GM04504 (cell line): ENCODE measurements around the gene TMEM181.

Experiments used
- DNase-seq: peaks from one replicate; pipeline ENCODE4 v3.0.0-alpha.2; 2012; ENCODE audit warnings: low read depth

TMEM181 gene

DNA sequence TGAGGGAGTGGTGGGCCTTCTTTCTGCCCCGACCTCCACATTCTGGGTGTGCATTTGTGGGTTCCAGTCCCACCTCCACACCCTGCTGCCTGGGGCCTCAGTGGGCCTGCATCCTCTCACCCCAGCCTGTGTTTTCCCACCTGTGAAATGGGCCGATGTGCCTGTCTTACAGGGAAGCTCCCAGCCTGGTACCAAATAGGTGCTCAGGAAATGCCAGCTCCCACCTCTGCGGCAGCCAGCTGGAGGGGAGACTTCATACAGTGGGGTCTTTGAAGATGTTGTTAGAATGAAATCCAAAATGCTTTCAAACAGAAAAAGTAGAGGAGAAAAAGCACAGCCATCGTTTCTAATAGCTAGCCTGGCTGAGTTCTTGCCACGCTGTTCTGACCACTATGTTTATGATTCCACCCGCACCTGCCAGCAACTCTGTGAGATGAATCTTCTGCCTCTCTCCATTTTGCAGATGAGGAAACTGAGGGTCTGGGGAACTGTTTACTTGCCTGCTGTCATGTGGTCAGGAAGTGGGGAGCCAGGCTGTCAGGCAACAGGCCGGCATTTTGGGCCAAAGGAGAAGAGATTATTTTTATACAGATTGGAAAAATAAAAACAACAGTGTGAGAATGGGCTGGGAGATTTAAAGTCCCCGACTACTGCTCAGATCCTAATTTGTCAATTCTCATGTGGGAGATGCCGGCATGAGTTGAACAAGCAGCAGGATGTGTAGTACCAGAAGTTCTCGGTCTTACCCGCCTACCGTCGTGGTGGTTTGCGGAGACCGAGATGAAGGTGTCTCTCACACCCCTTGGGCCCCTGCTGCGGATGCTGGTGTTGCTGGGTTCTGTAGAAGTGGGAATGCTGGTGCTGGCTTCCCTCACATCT, 4.6 kb downstream of the TMEM181 start:
- no peak for DNase-seq

DNA sequence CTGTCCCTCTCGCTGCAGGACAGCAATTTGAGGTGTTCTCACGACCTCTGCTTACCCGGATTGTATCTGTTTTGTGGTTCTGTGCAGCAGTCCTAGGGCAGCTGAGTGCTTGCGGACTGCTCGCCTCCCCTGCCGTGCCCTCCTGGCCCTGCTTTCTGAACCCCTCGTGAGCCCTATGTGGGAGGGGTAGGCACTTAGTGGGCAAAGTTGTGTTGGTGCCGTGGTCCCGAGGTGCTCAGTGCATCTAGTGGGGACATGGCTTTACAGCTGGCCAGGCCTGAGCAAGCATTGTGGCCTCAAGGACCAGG, 5.2 kb downstream of the TMEM181 start:
- DNase-seq: no peak

DNA sequence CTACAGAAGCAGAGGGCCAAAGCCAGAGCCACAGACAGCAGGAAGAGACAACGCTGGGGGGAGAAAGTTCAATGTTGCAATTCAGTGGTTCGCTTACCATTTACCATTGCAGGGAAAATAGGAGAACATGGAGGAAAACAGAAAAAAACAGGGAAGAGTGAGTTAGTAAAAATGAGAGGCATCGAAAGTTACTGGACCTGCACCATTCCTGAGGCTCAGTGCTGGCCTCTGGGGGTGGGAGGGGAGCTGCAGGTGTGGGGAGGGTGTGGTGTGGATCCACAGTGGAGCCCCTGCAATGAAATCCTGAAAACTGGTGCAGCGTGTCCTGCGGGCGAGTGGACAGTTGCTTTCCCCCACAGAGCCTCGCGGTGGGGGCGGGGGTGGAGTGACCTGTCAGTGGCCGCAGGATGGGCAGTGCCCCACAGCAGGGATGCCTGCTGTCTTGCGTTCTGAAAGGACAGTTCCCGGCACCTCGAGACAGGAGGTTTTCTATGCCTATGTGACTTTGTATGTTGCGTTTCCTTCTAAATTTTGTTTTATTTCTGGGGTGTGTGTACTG, 5.7 kb downstream of the TMEM181 start:
- DNase-seq: no peak

DNA sequence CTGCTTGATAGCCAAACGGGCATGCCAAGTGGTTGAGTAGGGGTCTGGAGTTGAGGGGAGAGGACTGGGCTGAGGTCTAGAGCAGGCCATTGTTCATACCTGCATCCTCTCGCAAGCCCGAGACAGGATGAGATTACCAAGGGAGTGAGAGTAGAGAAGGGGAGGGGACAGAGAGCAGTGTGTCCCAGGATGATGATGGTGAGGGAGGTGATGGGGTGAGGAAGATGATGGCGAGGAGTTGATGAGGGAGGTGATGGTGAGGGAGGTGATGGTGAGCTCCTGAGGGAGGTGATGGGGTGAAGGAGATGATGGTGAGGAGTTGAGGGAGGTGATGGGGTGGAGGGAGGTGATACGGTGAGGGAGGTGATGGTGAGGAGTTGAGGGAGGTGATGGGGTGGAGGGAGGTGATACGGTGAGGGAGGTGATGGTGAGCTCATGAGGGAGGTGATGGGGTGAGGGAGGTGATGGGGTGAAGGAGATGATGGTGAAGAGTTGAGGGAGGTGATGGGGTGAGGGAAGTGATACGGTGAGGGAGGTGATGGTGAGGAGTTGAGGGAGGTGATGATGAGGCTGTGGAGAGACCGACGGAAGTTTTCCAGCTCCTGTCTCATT, 6.4 kb downstream of the TMEM181 start:
- DNase-seq: no peak

DNA sequence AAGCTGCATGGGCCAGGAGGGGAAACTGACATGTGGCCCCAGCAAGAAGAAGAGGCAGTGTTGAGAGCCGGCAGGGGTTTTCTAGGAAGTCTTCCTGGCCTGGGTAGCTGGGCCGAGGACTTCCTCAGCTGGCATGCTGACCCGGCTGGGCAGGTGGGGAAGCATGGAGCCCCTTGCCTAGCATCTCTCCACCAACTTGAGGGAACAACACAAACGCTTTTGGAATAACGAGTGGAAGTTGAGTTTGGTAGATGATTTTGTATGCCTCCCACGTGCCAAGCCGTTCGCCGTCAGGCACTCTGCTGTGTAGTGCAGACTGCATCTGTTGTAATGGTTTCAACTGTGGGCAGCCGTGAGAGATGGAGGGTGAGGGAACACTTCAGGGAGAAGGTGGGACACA, 7.3 kb downstream of the TMEM181 start:
- no peak for DNase-seq

DNA sequence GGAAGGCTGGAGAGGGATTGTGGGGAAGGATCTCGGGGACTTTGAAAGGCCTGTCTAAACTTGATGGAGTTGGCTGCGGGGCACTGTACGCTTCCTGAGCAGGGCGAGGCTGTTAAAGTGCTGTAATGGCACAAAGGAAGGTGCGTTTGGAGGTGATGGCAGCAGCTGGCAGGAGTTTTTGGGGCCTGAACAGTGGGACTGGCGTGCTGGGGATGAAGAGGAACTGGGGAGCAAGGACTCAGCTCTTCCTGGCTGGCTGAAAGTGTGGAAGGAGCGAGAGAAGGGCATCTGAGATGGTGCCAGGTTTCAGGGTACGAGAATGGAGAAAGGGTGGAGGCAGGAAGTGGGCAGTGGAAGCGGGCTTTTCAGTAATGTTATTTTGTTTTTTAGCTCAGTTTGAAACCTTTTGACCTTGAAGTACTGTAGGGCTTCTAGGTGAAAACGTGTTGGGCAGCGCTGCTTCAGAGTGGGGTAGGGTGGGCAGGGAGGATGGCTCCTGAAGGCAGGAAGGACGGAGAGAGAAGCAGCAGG, 8.0 kb downstream of the TMEM181 start:
- no peak for DNase-seq

DNA sequence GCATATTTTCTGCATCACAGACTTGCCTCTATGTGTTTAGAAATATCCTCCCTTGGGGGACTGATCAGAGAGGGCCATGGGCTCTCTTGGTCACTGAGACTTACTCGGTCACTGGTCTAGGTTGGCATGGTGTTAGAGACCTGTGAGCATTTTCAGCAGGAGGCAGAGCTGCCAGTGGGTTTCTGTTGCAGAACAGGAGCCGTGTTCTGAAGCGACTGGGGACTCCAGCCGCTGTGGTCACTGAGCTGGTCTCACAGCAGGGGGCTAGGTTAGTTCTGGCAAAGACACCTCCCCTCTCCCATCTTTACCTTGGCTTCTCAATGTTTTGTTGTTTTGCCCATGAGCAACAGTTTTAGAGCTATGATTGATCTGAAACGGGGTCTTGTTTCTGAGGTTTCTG, 8.7 kb downstream of the TMEM181 start:
- DNase-seq: no peak

DNA sequence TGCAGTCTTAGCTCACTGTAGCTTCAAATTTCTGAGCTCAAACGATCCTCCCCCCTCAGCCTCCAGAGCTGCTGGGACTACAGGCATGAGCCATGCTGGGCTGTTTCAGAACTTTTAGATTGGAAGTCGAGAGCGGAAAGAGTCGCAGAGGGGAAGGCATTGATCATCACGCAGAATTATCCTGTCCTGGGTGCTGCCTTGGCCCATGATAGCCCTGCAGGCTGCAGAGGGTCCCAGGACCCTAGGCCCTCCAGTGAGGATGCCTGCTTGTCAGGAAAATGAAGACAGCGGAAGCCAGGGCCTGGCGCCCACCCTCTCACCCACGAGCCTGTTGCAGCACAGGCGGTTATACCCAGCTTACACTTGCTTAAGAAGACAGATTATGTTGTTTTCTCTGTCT, 9.1 kb downstream of the TMEM181 start:
- no peak for DNase-seq

DNA sequence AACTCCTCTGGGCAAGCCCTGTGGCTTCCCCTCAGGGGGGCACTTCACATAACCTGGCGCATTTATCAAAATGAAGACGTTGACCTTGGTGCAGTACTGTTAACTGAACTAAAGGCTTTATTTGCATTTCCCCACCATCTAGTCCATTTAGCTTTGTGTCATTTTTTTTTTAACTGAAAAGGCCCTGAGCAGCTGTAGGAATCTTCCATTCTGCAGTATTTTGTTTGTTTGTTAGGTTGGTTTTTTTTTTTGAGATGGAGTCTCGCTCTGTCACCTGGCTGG, 10.7 kb downstream of the TMEM181 start:
- no peak for DNase-seq

DNA sequence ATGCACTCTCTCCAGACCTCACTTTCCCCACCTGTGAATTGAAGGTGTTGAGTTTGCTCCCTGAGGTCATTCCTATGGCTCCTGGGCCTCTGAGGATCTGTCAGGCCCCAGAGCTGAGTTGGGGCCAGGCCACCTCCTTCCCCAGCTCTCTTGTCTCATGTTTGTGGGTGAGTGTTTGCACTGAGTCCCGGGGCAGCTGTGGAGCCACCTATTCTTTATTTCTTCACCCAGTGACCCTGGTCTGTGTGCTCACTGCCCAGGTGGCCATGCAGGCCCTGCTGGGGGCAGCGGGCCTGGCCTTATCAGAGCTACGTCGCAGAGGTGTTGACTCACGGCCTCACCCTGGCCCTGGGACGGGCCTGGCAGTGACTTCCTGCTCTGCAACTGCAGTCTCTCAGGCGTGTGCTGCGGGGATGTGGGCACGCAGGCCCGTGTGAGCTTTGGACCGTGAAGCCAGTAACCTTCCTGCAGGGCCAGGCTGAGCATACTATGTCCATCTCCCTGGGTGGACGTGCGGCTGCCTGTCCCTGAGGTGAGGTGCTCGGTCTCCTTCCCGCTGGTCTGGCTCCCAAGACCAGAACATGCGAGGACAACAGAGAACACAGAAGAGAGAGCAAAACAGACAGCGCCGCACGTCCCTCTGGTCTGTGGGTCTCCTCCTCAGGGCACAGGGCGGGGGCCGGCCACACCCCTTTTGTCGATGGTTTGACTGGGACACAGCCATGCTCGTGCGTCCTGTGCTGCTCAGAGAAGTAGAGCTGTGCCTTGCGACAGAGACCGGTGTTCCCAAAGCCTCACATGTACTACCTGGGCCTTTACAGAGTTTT, 12.1 kb downstream of the TMEM181 start:
- no peak for DNase-seq

DNA sequence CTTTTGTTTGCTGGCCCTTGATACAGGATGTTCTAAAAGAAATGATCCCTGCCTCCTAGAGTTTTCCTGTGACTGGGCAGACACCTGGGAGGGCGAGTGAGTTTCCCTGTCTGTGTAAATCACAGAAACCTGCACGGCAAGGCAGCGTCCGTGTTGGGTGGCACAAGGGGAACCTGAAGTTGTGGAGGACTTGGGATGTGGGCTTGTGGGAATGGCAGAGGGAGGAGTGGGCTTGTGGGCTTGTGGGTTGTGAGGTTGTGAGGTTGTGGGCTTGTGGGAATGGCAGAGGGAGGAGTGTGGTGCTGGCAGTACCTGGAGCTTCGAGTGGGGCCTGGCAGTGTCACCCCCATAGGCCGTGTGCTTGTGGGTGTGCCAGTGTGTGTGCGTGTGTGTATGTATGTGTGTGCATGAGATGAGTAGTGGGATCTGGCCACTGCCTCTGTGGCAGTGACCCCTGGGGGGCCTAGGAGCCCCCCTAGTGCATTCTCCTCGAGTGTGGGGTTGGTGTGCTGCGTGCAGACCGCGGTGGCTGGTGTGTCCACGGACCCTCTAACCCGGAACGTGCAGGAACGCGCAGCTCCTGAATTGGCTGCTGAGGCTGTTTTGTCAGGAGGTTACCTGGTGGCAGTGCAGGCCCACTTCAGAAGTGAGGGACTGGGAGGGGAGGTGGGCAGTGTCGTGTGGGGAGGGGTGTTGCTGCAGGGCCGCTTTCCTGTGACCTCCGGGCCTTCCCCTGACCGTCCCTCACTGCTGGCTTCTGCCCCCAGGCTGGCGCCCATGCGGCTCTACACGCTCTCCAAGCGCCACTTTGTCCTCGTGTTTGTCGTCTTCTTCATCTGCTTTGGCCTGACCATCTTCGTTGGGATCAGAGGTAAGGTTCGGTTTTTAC, 13.0 kb downstream of the TMEM181 start:
- DNase-seq: no peak

DNA sequence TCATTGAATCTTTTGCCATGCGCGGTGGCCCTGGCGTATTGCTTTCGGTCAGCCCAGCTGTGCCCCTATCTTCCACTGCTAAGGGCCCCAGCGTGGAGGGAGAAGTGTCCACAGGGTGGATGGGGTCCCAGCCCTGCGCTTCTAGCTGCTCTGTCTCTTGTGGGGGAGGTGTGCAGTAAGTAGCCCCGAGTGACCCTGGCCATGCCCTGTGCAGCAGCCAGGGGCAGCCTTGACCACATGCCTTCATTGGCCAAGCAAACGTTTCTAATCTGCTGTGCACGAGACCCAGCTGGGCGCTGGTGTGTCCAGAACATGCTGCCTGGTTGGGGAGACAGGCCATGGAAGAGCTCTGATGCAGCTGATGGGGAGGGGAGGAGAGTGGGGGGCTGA, 13.6 kb downstream of the TMEM181 start:
- DNase-seq: no peak

DNA sequence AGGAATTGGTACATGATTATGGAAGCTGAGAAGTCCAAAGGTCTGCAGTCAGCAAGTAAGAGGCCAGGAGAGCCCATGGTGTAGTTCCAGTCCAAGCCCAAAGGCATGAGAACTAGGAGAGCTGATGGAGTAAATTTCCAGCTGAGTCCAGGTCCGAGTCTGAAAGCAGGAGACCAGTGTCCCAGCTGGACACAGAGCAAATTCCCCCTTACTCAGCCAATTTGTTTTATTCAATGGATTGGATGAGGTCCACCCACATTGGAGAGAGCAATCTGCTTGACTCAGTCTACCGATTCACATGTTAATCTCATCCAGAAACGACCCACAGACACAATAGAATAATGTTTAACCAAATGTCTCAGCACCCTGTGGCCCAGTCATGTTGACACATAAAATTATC, 14.9 kb downstream of the TMEM181 start:
- DNase-seq: no peak

DNA sequence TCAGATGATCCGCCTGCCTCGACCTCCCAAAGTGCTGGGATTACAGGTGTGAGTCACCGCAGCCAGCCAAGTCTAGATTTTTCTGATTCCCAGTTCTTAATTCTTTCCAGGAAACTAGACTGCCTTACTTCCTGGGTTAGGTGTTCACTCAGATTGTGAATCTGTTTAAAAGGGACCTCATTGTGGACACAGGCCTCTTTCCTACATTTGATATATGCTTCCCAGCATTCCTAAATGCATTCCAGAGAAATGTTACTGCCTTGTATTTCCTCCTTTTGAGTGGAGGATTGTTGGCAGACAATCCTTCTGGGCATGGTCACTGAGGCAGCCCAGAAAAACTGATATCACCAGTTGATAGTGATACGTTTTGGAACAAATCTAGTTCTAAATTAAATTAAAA, 15.7 kb downstream of the TMEM181 start:
- DNase-seq: no peak

DNA sequence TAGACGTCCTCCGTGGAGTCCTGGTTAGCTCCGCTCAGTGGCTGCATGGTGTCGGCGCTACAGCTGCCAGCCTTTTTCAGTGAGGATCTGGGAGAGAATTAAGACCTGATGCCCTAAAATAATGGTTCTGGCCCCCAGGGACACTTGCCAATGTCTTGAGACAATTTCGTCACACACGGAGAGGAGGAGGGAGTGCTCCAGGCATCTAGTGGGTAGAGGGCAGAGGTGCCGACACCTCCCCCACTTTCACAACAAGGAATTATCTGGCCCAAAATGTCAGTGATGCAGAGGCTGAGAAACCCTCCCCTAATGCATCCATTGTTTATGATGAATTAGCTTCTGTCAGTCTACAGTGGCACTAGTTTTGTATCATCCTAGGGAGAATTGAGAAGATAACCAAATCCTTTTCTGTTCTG, 24.4 kb downstream of the TMEM181 start:
- DNase-seq: no peak

DNA sequence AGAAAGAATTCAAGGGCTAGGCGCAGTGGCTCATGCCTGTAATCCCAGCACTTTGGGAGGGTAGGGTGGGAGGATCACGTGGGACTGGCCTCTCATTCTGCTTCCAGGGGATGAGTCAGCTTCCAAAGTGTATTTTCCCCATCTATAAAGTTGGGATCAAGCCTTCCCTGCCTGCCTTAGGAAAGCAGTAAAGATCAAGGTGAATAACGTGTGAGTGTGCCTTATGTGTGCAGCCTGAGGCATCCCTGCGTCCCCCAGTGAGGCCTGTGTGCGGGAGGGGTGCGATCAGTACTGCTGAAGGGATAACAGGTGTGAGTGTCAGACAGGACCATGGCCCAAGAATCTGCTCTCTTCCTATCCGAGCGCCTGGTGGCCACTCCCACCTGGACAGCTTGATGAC, 26.8 kb downstream of the TMEM181 start:
- DNase-seq: no peak

DNA sequence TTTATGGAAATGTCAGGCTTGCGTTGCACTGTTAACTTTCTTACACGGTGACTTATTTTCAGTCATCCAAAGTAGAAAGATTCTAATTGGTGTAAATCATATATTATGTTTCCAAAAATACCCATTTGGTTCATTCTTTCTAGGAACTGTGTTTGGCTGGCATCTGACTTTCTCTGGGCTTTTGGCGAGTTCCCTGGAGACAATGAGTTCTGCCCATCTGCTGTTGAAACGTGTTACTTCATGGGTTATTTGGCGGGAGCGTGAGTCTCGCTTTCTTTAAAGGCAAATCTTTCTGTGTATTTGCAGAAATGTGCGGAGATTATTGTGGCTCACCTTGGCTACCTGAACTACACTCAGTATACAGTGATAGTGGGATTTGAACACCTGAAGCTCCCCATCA, 29.5 kb downstream of the TMEM181 start:
- no peak for DNase-seq

DNA sequence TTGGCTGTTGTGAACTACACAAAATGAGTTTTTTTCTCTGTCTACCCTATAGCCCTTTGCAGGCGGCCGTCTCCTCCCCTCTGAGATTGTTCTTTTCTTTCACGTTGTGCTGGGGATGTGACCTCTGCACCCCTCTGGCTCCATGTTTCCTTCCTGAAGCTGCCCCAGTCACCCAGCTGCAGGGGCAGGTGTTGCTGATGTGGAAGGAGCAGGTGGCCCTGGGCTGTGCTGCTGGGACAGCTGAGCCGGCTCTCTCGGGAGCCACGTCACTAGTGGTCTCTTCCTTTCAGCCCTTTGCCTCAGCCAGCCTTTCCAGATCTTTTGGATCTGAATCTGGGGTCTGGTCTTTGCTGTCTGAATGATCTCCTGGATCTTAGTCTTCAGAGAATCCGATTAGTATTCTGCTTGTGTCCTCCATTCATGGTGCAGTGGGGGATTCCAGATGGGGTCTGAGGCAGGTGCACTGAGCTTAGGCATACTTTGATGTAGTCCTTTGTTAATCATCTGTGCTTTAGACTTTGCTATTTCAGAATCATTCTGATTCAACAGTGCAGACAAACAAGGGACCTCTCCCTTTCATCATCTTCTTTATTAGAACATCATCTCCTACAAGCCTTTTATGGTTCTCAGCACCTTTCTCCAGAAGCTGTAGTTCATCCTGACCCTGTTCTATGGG, 31.4 kb downstream of the TMEM181 start:
- DNase-seq: no peak

DNA sequence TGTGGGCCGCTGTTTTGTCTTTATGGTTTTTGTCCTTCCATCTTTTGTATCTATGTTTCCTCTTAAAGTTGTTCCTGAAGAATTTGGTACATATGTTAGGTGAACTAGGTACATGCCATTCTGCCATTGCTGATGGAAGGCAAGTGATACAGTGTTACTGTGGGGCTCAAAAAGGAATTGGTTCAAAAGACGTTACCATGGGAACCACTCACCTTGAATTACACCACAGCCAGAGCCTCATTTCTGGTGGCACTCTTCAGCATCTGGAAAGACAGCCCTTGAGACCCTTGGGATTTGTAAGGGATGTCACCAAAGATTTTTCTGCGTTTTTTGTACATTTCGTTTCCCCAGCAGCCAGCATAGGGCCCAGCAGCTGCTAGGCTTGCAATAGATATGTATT, 31.9 kb downstream of the TMEM181 start:
- DNase-seq: no peak

DNA sequence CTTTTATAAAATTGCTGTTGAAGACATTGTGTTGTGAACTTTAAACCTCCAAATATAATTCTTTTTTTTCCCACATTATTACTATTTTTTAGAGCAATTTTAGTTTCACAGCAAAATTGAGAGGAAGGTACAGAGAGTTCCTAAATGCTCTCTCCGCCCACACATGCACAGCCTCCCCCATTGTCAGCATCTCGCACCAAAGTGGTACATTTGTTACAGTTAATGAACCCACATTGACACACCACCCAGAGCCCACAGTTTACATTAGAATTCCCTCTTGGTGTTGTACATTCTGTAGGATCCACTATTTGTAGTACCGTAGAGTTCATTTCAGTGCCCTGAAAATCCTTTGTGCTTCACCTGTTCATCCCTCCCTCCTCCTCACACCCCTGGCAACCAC, 33.8 kb downstream of the TMEM181 start:
- no peak for DNase-seq

DNA sequence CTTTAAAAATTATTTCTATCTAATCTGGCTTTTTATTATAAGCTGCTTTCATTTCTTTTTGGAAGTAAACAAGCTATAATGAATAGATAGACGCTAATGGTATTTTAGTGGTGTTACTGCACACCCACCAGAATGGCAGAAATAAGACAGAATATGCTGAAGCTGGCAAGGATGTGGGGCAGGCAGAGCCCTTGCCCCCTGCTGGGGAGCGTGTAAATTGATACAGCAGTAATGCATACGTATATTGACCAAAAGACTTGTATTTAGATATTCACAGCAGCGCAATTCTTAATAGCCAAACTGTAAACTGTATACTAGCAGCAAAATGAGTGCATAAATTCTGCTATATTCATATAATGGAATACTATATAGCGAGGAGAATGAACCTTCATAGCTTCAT, 35.3 kb downstream of the TMEM181 start:
- DNase-seq: no peak
